Cardiac muscle cell (in vitro differentiated cells and primary cell): ENCODE data around the gene HSD17B11. TPM values are rescaled to one million over a fixed set of nuclear protein-coding genes. Genes with fewer than 3 reads are reported as not detected.
"Not testable (repeated sequence)": the region's sequence is repeated elsewhere in the genome, so short reads cannot be mapped to it uniquely, and the experiment has no call there.

Source experiments
- DNase-seq, 2 donors: peaks; one replicate each; pipeline versions ENCODE4 v3.0.0 to v3.0.0-alpha.2; 2010 to 2017; ENCODE audit warnings: low read depth in 1 of 2, low spot score in 1 of 2
- H3K27ac ChIP-seq: fragments of 200-600 bp; sonication (generic); 2 replicates; pipeline ENCODE4 v1.5.1; 2016
- H3K27me3 ChIP-seq: fragments of 200-600 bp; sonication (generic); 2 replicates; pipeline ENCODE4 v1.6.0; 2016; ENCODE audit warnings: control low read depth
- H3K36me3 ChIP-seq: fragments of 200-600 bp; sonication (generic); 2 replicates; pipeline ENCODE4 v1.5.1; 2016; ENCODE audit warnings: control low read depth
- H3K4me1 ChIP-seq: fragments of 200-600 bp; sonication (generic); 2 replicates; pipeline ENCODE4 v1.8.1; 2017; ENCODE audit warnings: low read depth, mild to moderate bottlenecking, mixed run types
- H3K4me3 ChIP-seq: fragments of 200-600 bp; sonication (generic); 2 replicates; pipeline ENCODE4 v1.5.1; 2016; ENCODE audit warnings: mild to moderate bottlenecking
- H3K9me3 ChIP-seq: fragments of 200-600 bp; sonication (generic); 2 replicates; pipeline ENCODE4 v1.5.1; 2017; ENCODE audit warnings: low read depth, mild to moderate bottlenecking, control low read depth
- CTCF ChIP-seq: IDR thresholded peaks from 2 replicates; pipeline ENCODE4 v1.5.1; 2012; ENCODE audit warnings: low read depth, mild to moderate bottlenecking, low read length
- polyA plus RNA-seq: library from polyadenylated mRNA; unstranded; fragments of >200 nt; fragmentation: Nextera tagmentation; extraction: Ambion mirVana; gene quantifications from 2 replicates; pipeline ENCODE4 v1.2.1, GENCODE V29; 2016
- total RNA-seq: library from RNA; depleted of rRNA; stranded (reverse); fragments of >200 nt; gene quantifications from 2 replicates; pipeline ENCODE4 v1.2.3, GENCODE V29; 2016

HSD17B11 gene
- total and polyA plus RNA-seq, 2 experiments from 2014 or later, result 17.4 to 18.9 TPM

- Histone ChIP-seq H3K4me3 (no peak overlapping the region), H3K36me3 (no peaks in the 10 kb centered on the region), H3K27me3 (no peaks in the 10 kb centered on the region), H3K9me3 (no peaks in the 10 kb centered on the region), H3K27ac (no peak overlapping the region), H3K4me1 (no peaks in the 10 kb centered on the region)
- no peak for TF ChIP-seq CTCF
- peak in 1 of 2 donors; percentile 34 for DNase-seq
These were observed 73.5 kb downstream of the HSD17B11 start for GRCh38 chr4:87317527-87317926.

- Histone ChIP-seq H3K27me3 (no peaks in the 10 kb centered on the region), H3K27ac (no peak overlapping the region), H3K36me3 (no peaks in the 10 kb centered on the region), H3K9me3 (no peaks in the 10 kb centered on the region), H3K4me3 (no peak overlapping the region), H3K4me1 (no peaks in the 10 kb centered on the region)
- TF ChIP-seq CTCF, result no peak
- DNase-seq, result no peak
These were observed 74.0 kb downstream of the HSD17B11 start for GRCh38 chr4:87316961-87317360.

- H3K9me3 ChIP-seq, H3K4me1 ChIP-seq, H3K4me3 ChIP-seq, H3K27ac ChIP-seq, H3K27me3 ChIP-seq, H3K36me3 ChIP-seq, DNase-seq: not testable (repeated sequence)
These were observed 76.0 kb downstream of the HSD17B11 start for GRCh38 chr4:87315000-87315399.

- DNase-seq, result no peak
- no peak overlapping the region for H3K27ac ChIP-seq
- no peak for TF ChIP-seq CTCF
- no peaks in the 10 kb centered on the region for H3K9me3 ChIP-seq
- H3K27me3 ChIP-seq, result no peaks in the 10 kb centered on the region
- H3K4me3 ChIP-seq, result no peak overlapping the region
- no peaks in the 10 kb centered on the region for H3K36me3 ChIP-seq
- H3K4me1 ChIP-seq, result no peaks in the 10 kb centered on the region
These were observed 77.2 kb downstream of the HSD17B11 start for GRCh38 chr4:87313756-87314155.

GRCh38 chr4:87311684-87312083 is 79.3 kb downstream of the HSD17B11 start:
- Histone ChIP-seq H3K27me3 (no peaks in the 10 kb centered on the region), H3K27ac (no peak overlapping the region), H3K4me1 (no peaks in the 10 kb centered on the region), H3K36me3 (no peaks in the 10 kb centered on the region), H3K4me3 (no peak overlapping the region), H3K9me3 (no peaks in the 10 kb centered on the region)
- DNase-seq, result no peak
- no peak for TF ChIP-seq CTCF

- DNase-seq, result peak in 1 of 2 donors; percentile 55
- no peaks in the 10 kb centered on the region for H3K4me1 ChIP-seq
- no peak for TF ChIP-seq CTCF
- H3K36me3 ChIP-seq, result no peaks in the 10 kb centered on the region
- H3K27ac ChIP-seq, result no peak overlapping the region
- no peaks in the 10 kb centered on the region for H3K27me3 ChIP-seq
- H3K4me3 ChIP-seq, result no peak overlapping the region
- H3K9me3 ChIP-seq, result no peaks in the 10 kb centered on the region
These were observed 80.2 kb downstream of the HSD17B11 start for GRCh38 chr4:87310691-87311335.
